ENCODE results near the gene ZNF626.

DNA sequence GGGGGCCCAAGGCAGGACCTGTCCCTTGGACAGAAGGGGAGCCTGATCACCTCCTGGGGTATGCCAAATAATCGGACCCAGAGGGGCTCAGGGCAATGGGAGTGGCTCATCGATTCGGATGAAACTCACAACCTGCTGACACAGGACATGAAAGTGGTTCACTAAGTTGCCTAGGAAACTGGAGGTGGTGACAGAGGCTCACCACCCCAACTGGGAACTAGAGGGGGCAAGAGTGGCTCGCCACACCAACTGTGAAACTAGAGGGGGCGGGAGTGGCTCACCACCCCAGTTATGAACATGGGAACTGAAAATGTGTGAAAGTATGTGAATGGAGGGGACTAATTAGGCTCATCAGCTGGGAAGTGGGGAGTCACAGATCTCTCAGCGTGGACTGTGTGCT lies 49.5 kb downstream of the ZNF626 start:
- TF ChIP-seq POLR2A (IDR thresholded peaks at IDR 0.05) = no peak
- TF ChIP-seq, protein P1, sequence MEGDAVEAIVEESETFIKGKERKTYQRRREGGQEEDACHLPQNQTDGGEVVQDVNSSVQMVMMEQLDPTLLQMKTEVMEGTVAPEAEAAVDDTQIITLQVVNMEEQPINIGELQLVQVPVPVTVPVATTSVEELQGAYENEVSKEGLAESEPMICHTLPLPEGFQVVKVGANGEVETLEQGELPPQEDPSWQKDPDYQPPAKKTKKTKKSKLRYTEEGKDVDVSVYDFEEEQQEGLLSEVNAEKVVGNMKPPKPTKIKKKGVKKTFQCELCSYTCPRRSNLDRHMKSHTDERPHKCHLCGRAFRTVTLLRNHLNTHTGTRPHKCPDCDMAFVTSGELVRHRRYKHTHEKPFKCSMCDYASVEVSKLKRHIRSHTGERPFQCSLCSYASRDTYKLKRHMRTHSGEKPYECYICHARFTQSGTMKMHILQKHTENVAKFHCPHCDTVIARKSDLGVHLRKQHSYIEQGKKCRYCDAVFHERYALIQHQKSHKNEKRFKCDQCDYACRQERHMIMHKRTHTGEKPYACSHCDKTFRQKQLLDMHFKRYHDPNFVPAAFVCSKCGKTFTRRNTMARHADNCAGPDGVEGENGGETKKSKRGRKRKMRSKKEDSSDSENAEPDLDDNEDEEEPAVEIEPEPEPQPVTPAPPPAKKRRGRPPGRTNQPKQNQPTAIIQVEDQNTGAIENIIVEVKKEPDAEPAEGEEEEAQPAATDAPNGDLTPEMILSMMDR (IDR thresholded peaks at IDR 0.05) = no peak

Data from Peyer's patch (tissue), 4 donors.